H1 (cell line): ENCODE results near the gene SLC2A13. TPM values are rescaled to one million over a fixed set of nuclear protein-coding genes. Genes with fewer than 3 reads are reported as not detected.

ENCODE experiments used
- CTCF ChIA-PET: fragments of 300-600 bp; sonication (Branson Sonifier 250); formaldehyde crosslinking; loops from one replicate; lab custom pipeline; 2021; ENCODE audit not compliant: partially characterized antibody; lab: Charles Lee
- POLR2A ChIA-PET: fragments of 300-600 bp; sonication (Branson Sonifier 250); formaldehyde crosslinking; loops from one replicate; lab custom pipeline; 2021; ENCODE audit warnings: inconsistent platforms; ENCODE audit not compliant: partially characterized antibody; lab: Charles Lee
- DNase-seq, 2 experiments: peaks; one replicate each; pipeline versions ENCODE4 v3.0.0 to v3.0.0-alpha.2; 2010 to 2022; ENCODE audit warnings: low spot score in 2 of 2, low read depth in 1 of 2, mixed read lengths in 1 of 2
- FAIRE-seq: peaks from 2 replicates; lab custom pipeline; 2011; peaks lifted over from hg19 to GRCh38; lab: Jason Lieb, UNC
- H2AFZ ChIP-seq: 2 replicates; pipeline ENCODE4 v1.8.1; 2012; ENCODE audit warnings: low read length, inconsistent platforms
- H2AK5ac ChIP-seq: 2 replicates; pipeline ENCODE4 v1.6.1; 2013; ENCODE audit warnings: low read depth, low read length
- H2BK120ac ChIP-seq: replicated peaks from 2 replicates; pipeline ENCODE3; 2013; ENCODE audit warnings: low read depth, low read length, inconsistent platforms
- H2BK12ac ChIP-seq: 2 replicates; pipeline ENCODE4 v1.6.1; 2013; ENCODE audit warnings: low read depth, low read length
- H2BK15ac ChIP-seq: 2 replicates; pipeline ENCODE4 v1.6.1; 2013; ENCODE audit warnings: low read length
- H2BK20ac ChIP-seq: 2 replicates; pipeline ENCODE4 v1.6.1; 2013; ENCODE audit warnings: low read length
- H2BK5ac ChIP-seq: 2 replicates; pipeline ENCODE4 v1.6.1; 2013; ENCODE audit warnings: low read depth, low read length
- H3K14ac ChIP-seq: 2 replicates; pipeline ENCODE4 v1.6.1; 2013; ENCODE audit warnings: inconsistent platforms; ENCODE audit not compliant: insufficient read length
- H3K18ac ChIP-seq: 2 replicates; pipeline ENCODE4 v1.6.1; 2013; ENCODE audit warnings: low read length; ENCODE audit errors: extremely low read depth
- H3K23ac ChIP-seq: 2 replicates; pipeline ENCODE4 v1.6.1; 2013; ENCODE audit warnings: inconsistent platforms; ENCODE audit not compliant: insufficient read length
- H3K23me2 ChIP-seq: 2 replicates; pipeline ENCODE4 v1.6.1; 2013; ENCODE audit warnings: low read depth, low read length
- H3K27ac ChIP-seq: 2 replicates; pipeline ENCODE4 v1.6.1; 2011; ENCODE audit warnings: low read depth, low read length, inconsistent platforms
- H3K27me3 ChIP-seq, 4 experiments: replicated peaks in 1 of 4; 1 replicate in 1 of 4; 2 replicates in 3 of 4; pipeline versions ENCODE4 v1.6.1 to v1.8.1; 2011 to 2013; ENCODE audit warnings: low read length in 3 of 4, mild to moderate bottlenecking in 3 of 4, inconsistent platforms in 2 of 4, mixed read lengths in 2 of 4, moderate library complexity in 1 of 4; ENCODE audit not compliant: control insufficient read depth in 3 of 4, insufficient read depth in 3 of 4; ENCODE audit errors: extremely low read depth in 1 of 4
- H3K36me3 ChIP-seq, 4 experiments: 2 replicates each; pipeline versions ENCODE4 v1.6.1 to v1.8.1; 2011 to 2013; ENCODE audit warnings: mild to moderate bottlenecking in 4 of 4, low read length in 3 of 4, moderate library complexity in 2 of 4, control low read depth in 1 of 4, inconsistent platforms in 1 of 4; ENCODE audit not compliant: insufficient read depth in 4 of 4, control insufficient read depth in 2 of 4
- H3K4ac ChIP-seq: replicated peaks from 2 replicates; pipeline ENCODE3; 2013; ENCODE audit warnings: low read length, low read depth, mixed read lengths, inconsistent platforms; ENCODE audit not compliant: insufficient read length
- H3K4me1 ChIP-seq, 4 experiments: replicated peaks in 1 of 4; 1 replicate in 1 of 4; 2 replicates in 3 of 4; pipeline versions ENCODE4 v1.6.1 to v1.8.1; 2011 to 2013; ENCODE audit warnings: low read length in 3 of 4, inconsistent platforms in 2 of 4, mixed read lengths in 1 of 4; ENCODE audit not compliant: insufficient read depth in 4 of 4, control insufficient read depth in 3 of 4
- H3K4me2 ChIP-seq, 2 experiments: 2 replicates each; pipeline versions ENCODE4 v1.6.1 to v1.8.1; 2011 to 2013; ENCODE audit warnings: low read depth in 2 of 2, low read length in 2 of 2, control low read depth in 1 of 2, inconsistent platforms in 1 of 2, mild to moderate bottlenecking in 1 of 2; ENCODE audit not compliant: insufficient read depth in 1 of 2
- H3K4me3 ChIP-seq, 4 experiments: fragments of 200-600, 300-600 bp in 1 of 4; sonication (generic), shearing (Covaris generic), sonication (Bioruptor Twin) in 1 of 4; 2 replicates each; pipeline versions ENCODE4 v1.5.1 to v1.8.1; 2011 to 2016; ENCODE audit warnings: low read length in 4 of 4, low read depth in 3 of 4, control low read depth in 2 of 4, inconsistent platforms in 2 of 4, mild to moderate bottlenecking in 2 of 4, mixed read lengths in 1 of 4, moderate library complexity in 1 of 4; ENCODE audit not compliant: insufficient read depth in 2 of 4; ENCODE audit errors: extremely low read depth in 1 of 4
- H3K56ac ChIP-seq: replicated peaks from 2 replicates; pipeline ENCODE3; 2013; ENCODE audit warnings: low read depth, mild to moderate bottlenecking, mixed read lengths, low read length, inconsistent platforms; ENCODE audit not compliant: insufficient read length
- H3K79me1 ChIP-seq: 2 replicates; pipeline ENCODE4 v1.6.1; 2013; ENCODE audit warnings: low read depth, low read length, control low read depth
- H3K79me2 ChIP-seq, 2 experiments: 2 replicates each; pipeline versions ENCODE4 v1.6.1 to v1.8.1; 2012 to 2013; ENCODE audit warnings: low read length in 2 of 2, mild to moderate bottlenecking in 2 of 2, inconsistent platforms in 1 of 2; ENCODE audit not compliant: insufficient read depth in 2 of 2, control insufficient read depth in 1 of 2
- H3K9ac ChIP-seq, 4 experiments: replicated peaks in 1 of 4; 1 replicate in 1 of 4; 2 replicates in 3 of 4; pipeline versions ENCODE4 v1.6.1 to v1.8.1; 2011 to 2013; ENCODE audit warnings: low read depth in 3 of 4, low read length in 3 of 4, control low read depth in 2 of 4, mild to moderate bottlenecking in 2 of 4, moderate library complexity in 2 of 4, inconsistent platforms in 1 of 4; ENCODE audit errors: extremely low read depth in 1 of 4
- H3K9me3 ChIP-seq, 2 experiments: 2 replicates each; pipeline versions ENCODE4 v1.6.1 to v1.8.1; 2012 to 2013; ENCODE audit warnings: mild to moderate bottlenecking in 2 of 2, moderate library complexity in 2 of 2, control low read depth in 1 of 2, inconsistent platforms in 1 of 2, low read depth in 1 of 2, low read length in 1 of 2, mixed read lengths in 1 of 2; ENCODE audit not compliant: insufficient read depth in 2 of 2
- H4K20me1 ChIP-seq, 2 experiments: replicated peaks in 1 of 2; 2 replicates each; pipeline versions ENCODE3 to v1.8.1; 2011 to 2013; ENCODE audit warnings: inconsistent platforms in 2 of 2, low read length in 2 of 2, mild to moderate bottlenecking in 1 of 2; ENCODE audit not compliant: insufficient read depth in 2 of 2, control insufficient read depth in 1 of 2
- H4K5ac ChIP-seq: 2 replicates; pipeline ENCODE4 v1.6.1; 2013; ENCODE audit warnings: low read length, low read depth, mixed read lengths, inconsistent platforms; ENCODE audit not compliant: insufficient read length
- H4K8ac ChIP-seq: 2 replicates; pipeline ENCODE4 v1.8.0; 2013; ENCODE audit warnings: mild to moderate bottlenecking, moderate library complexity, low read length, inconsistent platforms; ENCODE audit not compliant: insufficient read depth; ENCODE audit errors: extremely low read depth
- H4K91ac ChIP-seq: replicated peaks from 2 replicates; pipeline ENCODE3; 2013; ENCODE audit warnings: low read length, mixed read lengths, inconsistent platforms; ENCODE audit not compliant: insufficient read length
- BRCA1 ChIP-seq: IDR thresholded peaks from 2 replicates; pipeline ENCODE4 v1.6.1; 2012; ENCODE audit warnings: low read depth, low read length, improper control_type of control experiment
- HDAC6 ChIP-seq: IDR thresholded peaks from one replicate; pipeline ENCODE4 v1.7.1; 2012; ENCODE audit warnings: low read depth, mild to moderate bottlenecking, inconsistent platforms, low read length, moderate library complexity
- NANOG ChIP-seq: IDR thresholded peaks from 2 replicates; pipeline ENCODE4 v1.6.1; 2011; ENCODE audit warnings: low read length, low read depth, mild to moderate bottlenecking, inconsistent platforms; ENCODE audit not compliant: insufficient read depth, poor library complexity, severe bottlenecking
- SUZ12 ChIP-seq: fragments of 200-600 bp; sonication (generic); IDR thresholded peaks from 2 replicates; pipeline ENCODE4 v1.6.1; 2012; ENCODE audit warnings: mild to moderate bottlenecking, inconsistent platforms, low read length, moderate library complexity, mixed read lengths
- WGBS, 2 experiments: shearing (Covaris generic) in 1 of 2; methylation state at CpG; one replicate each; pipeline versions ENCODE4 v1.1.6 to v1.1.7; 2013 to 2015; ENCODE audit warnings: low lambda C conversion rate in 2 of 2, mixed read lengths in 2 of 2, inconsistent platforms in 1 of 2, low coverage in 1 of 2, missing lambda C conversion rate in 1 of 2; ENCODE audit not compliant: insufficient replicate concordance in 2 of 2, insufficient coverage in 1 of 2, insufficient read length in 1 of 2; ENCODE audit errors: extremely low coverage in 1 of 2, missing lambda C conversion rate in 1 of 2; 5-methylcytosine and 5-hydroxymethylcytosine counted together
- polyA plus RNA-seq, 7 experiments: library from polyadenylated mRNA; depleted of rRNA in 3 of 7; stranded (reverse) in 5 of 7; unstranded in 2 of 7; fragments of >200 nt in 5 of 7; fragments of 200-250 nt in 2 of 7; gene quantifications; 1 replicate in 5 of 7; 2 replicates in 1 of 7; 4 replicates in 1 of 7; pipeline versions ENCODE4 v1.2.1 to v1.2.3, GENCODE V29; 2011 to 2013; ENCODE audit warnings: missing spikeins in 2 of 7, mixed read lengths in 2 of 7
- total RNA-seq: library from RNA; stranded (reverse); fragmentation: NEBNext Ultra II Directional; extraction: Animal tissue kit (Norgen Biotek cat#: 25700); gene quantifications from 2 replicates; pipeline ENCODE4 v1.2.1, GENCODE V29; 2021

SLC2A13 gene
- total and polyA plus RNA-seq, 2 of the 8 experiments (the other 6 are each of a cell fraction or from before 2014, with no cell fraction given), result 2.8 to 9.6 TPM

GRCh38 chr12:40110586-40110985, 4.7 kb upstream of the SLC2A13 start:
- Histone ChIP-seq H2BK12ac (no peak overlapping the region), H2AFZ (no peak overlapping the region), H3K79me1 (no peaks in the 10 kb centered on the region), H4K8ac (no peak overlapping the region), H3K23me2 (peaks cover 5% of the 10 kb centered on the region), H2BK20ac (no peak overlapping the region), H3K79me2 (no peaks in the 10 kb centered on the region), H3K9me3 (no peaks in the 10 kb centered on the region), H2BK15ac (no peak overlapping the region), H3K27me3 (no peaks in the 10 kb centered on the region; a peak in 1 of 7 replicates), H4K20me1 (no peaks in the 10 kb centered on the region), H4K91ac (no peak overlapping the region), H3K4me3 (no peak overlapping the region), H3K4me1 (peaks cover 2 to 7% (median 4%) of the 10 kb centered on the region in 4 experiments), H3K36me3 (no peaks in the 10 kb centered on the region), H3K56ac (no peak overlapping the region), H2BK120ac (no peak overlapping the region), H3K18ac (no peak overlapping the region), H2BK5ac (no peak overlapping the region), H4K5ac (no peak overlapping the region), H3K4me2 (no peak overlapping the region), H3K27ac (no peak overlapping the region), H3K4ac (no peak overlapping the region), H3K23ac (no peak overlapping the region), H3K9ac (no peak overlapping the region), H2AK5ac (no peak overlapping the region), H3K14ac (no peak overlapping the region)
- ChIA-PET POLR2A (no interaction called here), CTCF (interaction anchor here (1.1 to 2.1 kb wide), 3 partner anchors 77 to 100 kb away, joined by 3 to 9 read pairs (median 4); no protein-coding TSS in a partner anchor)
- TF ChIP-seq HDAC6, result no peak
- no peak for TF ChIP-seq BRCA1
- TF ChIP-seq NANOG, result no peak
- no peak for TF ChIP-seq SUZ12
- DNase-seq, result no peak
- no peak for FAIRE-seq
- 83% methylated on average over 1 of the region's 1 CpG; no CpG with 5 or more reads in 1 of the 2 experiments for WGBS, 2 experiments
